Mesangial cell (primary cell): ENCODE results near the gene PARVG. TPM values are rescaled to one million over a fixed set of nuclear protein-coding genes. Genes with fewer than 3 reads are reported as not detected.

ENCODE experiments used
- total RNA-seq: library from RNA; depleted of rRNA; stranded (reverse); fragments of >200 nt; gene quantifications from 2 replicates; pipeline ENCODE4 v1.2.3, GENCODE V29; 2015

PARVG gene
- under 0.01 TPM in 1 of 2 replicates, not detected in the other for total RNA-seq

GRCh38 chr22:44180706-44181032, at the start of gene PARVG:
TSS of gene PARVG (plus strand) at chr22:44180925. CDS start at chr22:44183330, 2,405 bp downstream.

Other genes starting within 250 kb of the PARVG start
- gene SAMM50, start 225.5 kb upstream of the PARVG start, total RNA-seq = 32.8 and 38.5 TPM in 2 replicates
- 67.3 and 86.0 TPM in 2 replicates for gene PARVB, start 156.6 kb upstream of the PARVG start, total RNA-seq
- under 0.01 TPM in 2 replicates for gene SHISAL1, start 132.0 kb downstream of the PARVG start, total RNA-seq